GM12878 (cell line): ENCODE data around the gene TUFM. TPM values are rescaled to one million over a fixed set of nuclear protein-coding genes. Genes with fewer than 3 reads are reported as not detected.

Experiments
- ATAC-seq: fragments of 200-7000 bp; cut with Tn5 transposase; 3 replicates; pipeline ENCODE4 v1.9.1; 2020; ENCODE audit warnings: mild to moderate bottlenecking, moderate library complexity
- BruUV-seq: library from RNA; stranded (reverse); fragments of 400-500 nt; replicated peaks from 2 replicates; lab custom pipeline; 2021; lab: Mats Ljungman, UMichigan
- CTCF ChIA-PET: fragments of 300-600 bp; sonication (Branson Sonifier 250); formaldehyde crosslinking; extraction: SDS; loops from one replicate; lab custom pipeline; 2021; ENCODE audit warnings: inconsistent platforms; lab: Yijun Ruan, JAX
- POLR2A ChIA-PET: fragments of 350-600 bp; formaldehyde crosslinking; extraction: SDS; loops from one replicate; lab custom pipeline; 2021; ENCODE audit warnings: inconsistent platforms; lab: Charles Lee
- RAD21 ChIA-PET: fragments of 300-600 bp; sonication (Branson Sonifier 250); formaldehyde crosslinking; loops from one replicate; lab custom pipeline; 2023; ENCODE audit warnings: antibody characterized with exemption; ENCODE audit not compliant: unreplicated experiment; lab: Charles Lee
- SMC1A ChIA-PET: fragments of 300-600 bp; sonication (Branson Sonifier 250); formaldehyde crosslinking; loops from one replicate; lab custom pipeline; 2023; ENCODE audit not compliant: unreplicated experiment, uncharacterized antibody; lab: Charles Lee
- DNase-seq: peaks from one replicate; pipeline ENCODE4 v3.0.0-alpha.2; 2011; ENCODE audit warnings: low read depth, low spot score
- FAIRE-seq: peaks from 3 replicates; lab custom pipeline; 2011; peaks lifted over from hg19 to GRCh38; lab: Jason Lieb, UNC
- H2AFZ ChIP-seq: 2 replicates; pipeline ENCODE4 v1.6.0; 2011; ENCODE audit warnings: low read depth, low read length, control low read depth; ENCODE audit not compliant: control insufficient read depth
- H3K27ac ChIP-seq: 2 replicates; pipeline ENCODE4 v1.5.1; 2011; ENCODE audit warnings: control low read depth; ENCODE audit not compliant: control insufficient read depth, insufficient read depth
- H3K27me3 ChIP-seq, 2 experiments: replicated peaks in 1 of 2; 2 replicates each; pipeline versions ENCODE4 v1.6.0 to v1.6.1; 2011; ENCODE audit warnings: low read length in 1 of 2; ENCODE audit not compliant: control insufficient read depth in 2 of 2, insufficient read depth in 2 of 2
- H3K36me3 ChIP-seq, 2 experiments: 2 replicates each; pipeline ENCODE4 v1.5.1; 2011; ENCODE audit warnings: low read length in 1 of 2; ENCODE audit not compliant: control insufficient read depth in 2 of 2, insufficient read depth in 2 of 2
- H3K4me1 ChIP-seq: 2 replicates; pipeline ENCODE4 v1.6.1; 2011; ENCODE audit warnings: mild to moderate bottlenecking, low read length, moderate library complexity, mixed read lengths; ENCODE audit not compliant: control insufficient read depth, insufficient read depth
- H3K4me2 ChIP-seq: 2 replicates; pipeline ENCODE4 v1.6.0; 2011; ENCODE audit warnings: control low read depth; ENCODE audit not compliant: control insufficient read depth, insufficient read depth
- H3K4me3 ChIP-seq: fragments of 200-600 bp; sonication (generic); 2 replicates; pipeline ENCODE4 v1.5.1; 2016
- H3K79me2 ChIP-seq: 2 replicates; pipeline ENCODE4 v1.6.0; 2011; ENCODE audit warnings: low read length; ENCODE audit not compliant: control insufficient read depth, insufficient read depth
- H3K9ac ChIP-seq: 2 replicates; pipeline ENCODE4 v1.8.0; 2011; ENCODE audit warnings: low read length, control low read depth, mixed read lengths; ENCODE audit not compliant: control insufficient read depth, insufficient read depth
- H3K9me3 ChIP-seq: replicated peaks from 3 replicates; pipeline ENCODE4 v1.5.1; 2011; ENCODE audit warnings: mild to moderate bottlenecking, low read length; ENCODE audit not compliant: control insufficient read depth, insufficient read depth
- H4K20me1 ChIP-seq: 2 replicates; pipeline ENCODE4 v1.6.0; 2011; ENCODE audit not compliant: control insufficient read depth, insufficient read depth
- CHD2 ChIP-seq: IDR thresholded peaks from 2 replicates; pipeline ENCODE4 v1.6.1; 2011; ENCODE audit warnings: low read depth, low read length, improper control_type of control experiment, borderline replicate concordance
- JUND ChIP-seq: IDR thresholded peaks from 2 replicates; pipeline ENCODE4 v1.6.1; 2012; ENCODE audit warnings: low read depth, mild to moderate bottlenecking, low read length, improper control_type of control experiment, moderate library complexity
- NBN ChIP-seq: fragments of 450-650 bp; IDR thresholded peaks from 2 replicates; pipeline ENCODE4 v1.6.1; 2016
- NFYB ChIP-seq: IDR thresholded peaks from 2 replicates; pipeline ENCODE4 v1.6.1; 2011; ENCODE audit warnings: low read depth, mild to moderate bottlenecking, low read length, improper control_type of control experiment, moderate library complexity; ENCODE audit not compliant: insufficient read depth
- NR2C2 ChIP-seq: IDR thresholded peaks from 2 replicates; pipeline ENCODE4 v1.6.1; 2011; ENCODE audit warnings: borderline replicate concordance, low read depth; ENCODE audit not compliant: control insufficient read depth, insufficient read length
- NR2F1 ChIP-seq: fragments of 450-650 bp; conservative IDR thresholded peaks from 2 replicates; pipeline ENCODE4 v1.6.1; 2017; ENCODE audit warnings: mild to moderate bottlenecking
- TCF3 ChIP-seq: IDR thresholded peaks from 2 replicates; pipeline ENCODE4 v1.6.1; 2012; ENCODE audit warnings: low read depth, mild to moderate bottlenecking, low read length, borderline replicate concordance; ENCODE audit not compliant: insufficient read depth
- WGBS: methylation state at CpG from one replicate; pipeline ENCODE4 v1.1.6; 2016; ENCODE audit warnings: low lambda C conversion rate; ENCODE audit not compliant: insufficient replicate concordance, insufficient coverage; ENCODE audit errors: missing lambda C conversion rate; 5-methylcytosine and 5-hydroxymethylcytosine counted together
- in situ Hi-C: fragments of 300-500 bp; cut with MboI; formaldehyde crosslinking; loops from 9 replicates; pipeline ENCODE4 v1.14.3; 2018; ENCODE audit warnings: mixed read lengths
- intact Hi-C: fragments of 100-400 bp; cut with micrococcal nuclease; formaldehyde crosslinking; loops from one replicate; pipeline ENCODE4 v1.14.2; 2022; ENCODE audit not compliant: unreplicated experiment
- polyA plus RNA-seq, 11 experiments: library from polyadenylated mRNA; depleted of rRNA in 4 of 11; unstranded in 6 of 11; stranded (reverse) in 5 of 11; fragments of >200 nt; fragmentation: Nextera tagmentation in 4 of 11; fragmentation: Illumina TruSeq in 1 of 11; extraction: Ambion mirVana in 4 of 11; extraction: Trizol in 1 of 11; gene quantifications; 1 replicate in 1 of 11; 2 replicates in 10 of 11; pipeline versions ENCODE4 v1.2.1 to v1.2.3, GENCODE V29; 2011 to 2016; ENCODE audit warnings: inconsistent platforms in 2 of 11, missing spikeins in 2 of 11, low read depth in 1 of 11
- total RNA-seq, 4 experiments: library from RNA; depleted of rRNA in 3 of 4; stranded (reverse); fragments of >200 nt in 3 of 4; fragmentation: Illumina TruSeq in 1 of 4; extraction: Trizol in 1 of 4; gene quantifications; 2 replicates each; pipeline versions ENCODE4 v1.2.1 to v1.2.3, GENCODE V29; 2013 to 2021
- TF ChIP-seq, protein P1 (sequence below): IDR thresholded peaks from 2 replicates; pipeline ENCODE4 v1.6.1; 2012; ENCODE audit warnings: low read depth, low read length, improper control_type of control experiment
- TF ChIP-seq, protein P2 (sequence below): fragments of 450-650 bp; conservative IDR thresholded peaks from 2 replicates; pipeline ENCODE4 v1.6.1; 2017; ENCODE audit warnings: mild to moderate bottlenecking, moderate library complexity
- TF ChIP-seq, protein P3 (sequence below): IDR thresholded peaks from 2 replicates; pipeline ENCODE4 v1.6.1; 2011; ENCODE audit warnings: low read depth, low read length, improper control_type of control experiment, borderline replicate concordance

Gene TUFM
- total and polyA plus RNA-seq, 10 of the 15 experiments (the other 5 are each of a cell fraction or from before 2014, with no cell fraction given): 23.4 to 354 (median 182) TPM

DNA sequence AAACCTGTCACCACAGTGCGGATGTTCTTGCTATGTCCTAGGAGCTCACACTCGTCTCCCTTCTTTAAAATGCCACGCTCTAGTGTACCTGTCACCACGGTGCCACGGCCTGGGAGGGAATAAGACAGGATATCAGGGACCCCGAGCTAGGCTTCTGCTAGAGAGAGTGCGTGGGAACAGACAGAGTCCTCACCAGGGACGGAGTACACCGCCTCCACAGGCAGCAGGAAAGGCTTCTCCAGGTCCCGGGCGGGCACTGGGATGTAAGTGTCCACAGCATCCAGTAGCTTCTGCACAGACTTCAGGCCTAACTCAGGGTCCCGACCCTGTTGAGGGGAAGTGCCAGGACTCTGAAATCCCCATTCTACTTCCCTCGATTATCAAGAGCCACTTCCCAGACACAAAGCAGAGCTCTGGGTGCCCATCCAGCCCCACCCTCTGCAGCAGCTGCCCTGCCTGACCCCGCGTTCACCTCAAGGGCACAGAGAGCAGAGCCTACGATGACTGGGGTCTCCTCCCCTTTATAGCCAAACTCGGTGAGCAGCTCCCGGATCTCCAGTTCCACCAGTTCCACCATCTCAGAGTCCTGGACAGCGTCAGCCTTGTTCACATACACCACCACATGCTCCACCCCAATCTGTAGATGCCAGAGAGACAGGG, 1.8 kb downstream of the TUFM start:
- 88% methylated on average over 19 of the region's 19 CpGs for WGBS
- peak overlapping the region; percentile 90 for H3K4me2 ChIP-seq

More for the DNA sequence above, 1.8 kb downstream of the TUFM start:
- ChIA-PET CTCF (interaction anchor here (1.3 to 1.8 kb wide), 2 partner anchors 20 to 101 kb away, joined by 3 to 12 read pairs; no protein-coding TSS in a partner anchor), RAD21 (interaction anchor here (1.1 kb wide), 1 partner anchor 100 kb away, joined by 4 read pairs; no protein-coding TSS in a partner anchor), POLR2A (interaction anchor here (1.0 kb wide), 1 partner anchor 16 kb away, joined by 3 read pairs; no protein-coding TSS in a partner anchor)
- Histone ChIP-seq H3K9me3 (no peaks in the 10 kb centered on the region), H3K4me3 (no peak overlapping the region), H4K20me1 (no peaks in the 10 kb centered on the region), H3K4me1 (peaks cover 9% of the 10 kb centered on the region), H3K36me3 (peaks cover 9 to 10% of the 10 kb centered on the region in 2 experiments)
- no peak for FAIRE-seq
- intact Hi-C loops: no loop called here
- no peak for DNase-seq
- in situ Hi-C loops: no loop called here
- no peak for TF ChIP-seq JUND
- TF ChIP-seq TCF3: no peak
- no peak for TF ChIP-seq CHD2
- no peak for TF ChIP-seq NBN
- TF ChIP-seq, protein P1, sequence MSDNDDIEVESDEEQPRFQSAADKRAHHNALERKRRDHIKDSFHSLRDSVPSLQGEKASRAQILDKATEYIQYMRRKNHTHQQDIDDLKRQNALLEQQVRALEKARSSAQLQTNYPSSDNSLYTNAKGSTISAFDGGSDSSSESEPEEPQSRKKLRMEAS: no peak
- no peak for TF ChIP-seq NFYB
- TF ChIP-seq, protein P2, sequence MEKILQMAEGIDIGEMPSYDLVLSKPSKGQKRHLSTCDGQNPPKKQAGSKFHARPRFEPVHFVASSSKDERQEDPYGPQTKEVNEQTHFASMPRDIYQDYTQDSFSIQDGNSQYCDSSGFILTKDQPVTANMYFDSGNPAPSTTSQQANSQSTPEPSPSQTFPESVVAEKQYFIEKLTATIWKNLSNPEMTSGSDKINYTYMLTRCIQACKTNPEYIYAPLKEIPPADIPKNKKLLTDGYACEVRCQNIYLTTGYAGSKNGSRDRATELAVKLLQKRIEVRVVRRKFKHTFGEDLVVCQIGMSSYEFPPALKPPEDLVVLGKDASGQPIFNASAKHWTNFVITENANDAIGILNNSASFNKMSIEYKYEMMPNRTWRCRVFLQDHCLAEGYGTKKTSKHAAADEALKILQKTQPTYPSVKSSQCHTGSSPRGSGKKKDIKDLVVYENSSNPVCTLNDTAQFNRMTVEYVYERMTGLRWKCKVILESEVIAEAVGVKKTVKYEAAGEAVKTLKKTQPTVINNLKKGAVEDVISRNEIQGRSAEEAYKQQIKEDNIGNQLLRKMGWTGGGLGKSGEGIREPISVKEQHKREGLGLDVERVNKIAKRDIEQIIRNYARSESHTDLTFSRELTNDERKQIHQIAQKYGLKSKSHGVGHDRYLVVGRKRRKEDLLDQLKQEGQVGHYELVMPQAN: no peak
- TF ChIP-seq NR2F1: no peak
- no peak for TF ChIP-seq NR2C2
- TF ChIP-seq, protein P3, sequence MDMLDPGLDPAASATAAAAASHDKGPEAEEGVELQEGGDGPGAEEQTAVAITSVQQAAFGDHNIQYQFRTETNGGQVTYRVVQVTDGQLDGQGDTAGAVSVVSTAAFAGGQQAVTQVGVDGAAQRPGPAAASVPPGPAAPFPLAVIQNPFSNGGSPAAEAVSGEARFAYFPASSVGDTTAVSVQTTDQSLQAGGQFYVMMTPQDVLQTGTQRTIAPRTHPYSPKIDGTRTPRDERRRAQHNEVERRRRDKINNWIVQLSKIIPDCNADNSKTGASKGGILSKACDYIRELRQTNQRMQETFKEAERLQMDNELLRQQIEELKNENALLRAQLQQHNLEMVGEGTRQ: no peak
- TF ChIP-seq, all 136 proteins: peak for 0
- no peak for ATAC-seq
- H3K27me3 ChIP-seq: no peaks in the 10 kb centered on the region
- no TSS peak for BruUV-seq
- peaks cover 23% of the 10 kb centered on the region for H3K79me2 ChIP-seq
- no peak overlapping the region for H3K27ac ChIP-seq
- SMC1A ChIA-PET: interaction anchor here (1.0 to 4.1 kb wide), 5 partner anchors 12 to 101 kb away, joined by 3 to 17 read pairs (median 3); partner anchors contain the start of gene SH2B1
- H2AFZ ChIP-seq: no peak overlapping the region
- no peak overlapping the region; the same call in 1 of the 2 replicates for H3K9ac ChIP-seq
